GM10248 (cell line): ENCODE results near the gene ADO.

Experiments
- CTCF ChIA-PET: fragments of 300-600 bp; sonication (Branson Sonifier 250); formaldehyde crosslinking; extraction: SDS; loops from one replicate; lab custom pipeline; 2021; ENCODE audit warnings: antibody characterized with exemption; lab: Yijun Ruan, JAX
- POLR2A ChIA-PET: fragments of 350-650 bp; sonication (Branson Sonifier 250); formaldehyde crosslinking; extraction: SDS; loops from one replicate; lab custom pipeline; 2020; ENCODE audit warnings: antibody characterized with exemption; lab: Yijun Ruan, JAX
- DNase-seq: peaks from one replicate; pipeline ENCODE4 v3.0.0; 2012; ENCODE audit errors: extremely low spot score
- TF ChIP-seq, protein P1 (sequence below): IDR thresholded peaks from 2 replicates; pipeline ENCODE4 v1.5.1; 2012; ENCODE audit warnings: mild to moderate bottlenecking, low read depth; ENCODE audit errors: extremely low read depth, missing control alignments, control extremely low read depth

ADO gene

DNA sequence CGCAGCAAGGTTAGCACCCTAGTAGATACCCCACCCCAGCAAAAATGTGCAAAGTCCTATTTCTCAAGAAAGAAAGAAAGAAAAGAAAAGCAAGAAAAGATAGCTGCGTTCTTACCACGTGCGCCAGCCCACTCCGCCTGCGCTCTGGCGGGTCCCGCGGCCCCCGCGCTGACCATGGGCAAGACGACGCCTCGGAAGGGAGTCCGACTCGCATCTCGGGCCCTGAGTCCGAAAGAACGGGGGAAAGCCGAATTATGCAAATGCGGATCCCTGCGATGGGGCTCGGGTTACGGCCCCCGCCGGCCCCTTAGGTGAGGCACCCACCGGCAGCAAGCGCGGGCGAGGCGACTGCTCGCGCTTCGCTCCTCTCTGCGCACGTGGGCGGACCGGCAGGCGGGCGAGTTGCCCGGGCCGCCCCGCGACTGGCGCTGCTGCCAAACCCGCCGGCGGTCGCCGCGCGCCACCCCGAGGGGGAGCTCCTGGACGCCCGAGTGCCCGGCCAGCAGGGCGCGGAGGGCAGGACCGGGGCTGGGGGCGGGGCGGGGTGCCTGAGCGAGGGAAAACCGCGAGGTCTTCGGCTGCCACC, 14.0 kb downstream of the ADO start:
- DNase-seq: peak; percentile 63
- CTCF ChIA-PET: interaction anchor here (0.7 to 16.5 kb wide), 62 partner anchors 9 to 381 kb away, joined by 3 to 239 read pairs (median 4); partner anchors contain the start of genes ADO and NRBF2
- POLR2A ChIA-PET: interaction anchor here (0.6 to 1.0 kb wide), 2 partner anchors 85 to 203 kb away, joined by 3 to 9 read pairs; no protein-coding TSS in a partner anchor
- TF ChIP-seq, protein P1, sequence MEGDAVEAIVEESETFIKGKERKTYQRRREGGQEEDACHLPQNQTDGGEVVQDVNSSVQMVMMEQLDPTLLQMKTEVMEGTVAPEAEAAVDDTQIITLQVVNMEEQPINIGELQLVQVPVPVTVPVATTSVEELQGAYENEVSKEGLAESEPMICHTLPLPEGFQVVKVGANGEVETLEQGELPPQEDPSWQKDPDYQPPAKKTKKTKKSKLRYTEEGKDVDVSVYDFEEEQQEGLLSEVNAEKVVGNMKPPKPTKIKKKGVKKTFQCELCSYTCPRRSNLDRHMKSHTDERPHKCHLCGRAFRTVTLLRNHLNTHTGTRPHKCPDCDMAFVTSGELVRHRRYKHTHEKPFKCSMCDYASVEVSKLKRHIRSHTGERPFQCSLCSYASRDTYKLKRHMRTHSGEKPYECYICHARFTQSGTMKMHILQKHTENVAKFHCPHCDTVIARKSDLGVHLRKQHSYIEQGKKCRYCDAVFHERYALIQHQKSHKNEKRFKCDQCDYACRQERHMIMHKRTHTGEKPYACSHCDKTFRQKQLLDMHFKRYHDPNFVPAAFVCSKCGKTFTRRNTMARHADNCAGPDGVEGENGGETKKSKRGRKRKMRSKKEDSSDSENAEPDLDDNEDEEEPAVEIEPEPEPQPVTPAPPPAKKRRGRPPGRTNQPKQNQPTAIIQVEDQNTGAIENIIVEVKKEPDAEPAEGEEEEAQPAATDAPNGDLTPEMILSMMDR: peak; percentile 48

DNA sequence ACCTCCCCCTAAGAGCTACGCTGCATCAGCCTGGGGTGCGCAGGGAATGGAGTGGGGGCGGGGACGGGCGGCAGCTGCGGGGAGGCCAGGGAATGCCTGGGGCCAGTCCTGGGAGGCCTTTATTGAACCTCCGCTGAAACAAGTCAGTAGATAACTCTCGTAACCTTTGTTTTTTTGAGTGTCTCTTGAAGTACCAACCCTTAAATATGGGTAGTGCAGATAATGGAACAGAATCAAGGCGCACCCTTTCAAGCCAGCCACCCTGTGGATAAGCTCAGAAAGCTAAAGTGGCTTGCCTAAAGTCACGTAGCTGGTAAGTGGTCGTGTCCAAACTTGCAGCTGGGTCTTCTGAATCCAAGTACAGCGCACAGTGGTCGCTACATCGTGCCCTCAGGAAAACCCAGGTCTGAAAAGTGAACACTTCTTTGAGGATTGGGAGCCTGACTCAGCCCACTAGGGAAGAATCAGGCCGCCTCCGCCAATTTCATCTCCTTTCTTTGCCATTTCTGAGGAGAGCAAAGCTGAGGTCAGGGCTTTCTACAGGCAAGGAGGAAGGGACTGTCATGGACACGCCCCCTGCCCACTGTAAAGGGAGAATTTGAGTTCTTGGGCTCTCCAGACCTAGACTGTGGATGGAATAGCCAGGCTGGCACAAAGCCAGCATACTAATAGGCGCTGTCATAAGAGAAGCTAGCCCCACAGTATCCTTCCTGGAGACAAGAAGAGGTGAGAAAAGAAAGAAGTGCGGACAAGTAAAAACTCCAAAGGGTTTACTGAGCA, 14.8 kb downstream of the ADO start:
- CTCF ChIA-PET: interaction anchor here (0.7 to 16.5 kb wide), 42 partner anchors 10 to 382 kb away, joined by 3 to 239 read pairs (median 4); partner anchors contain the start of genes ADO and NRBF2
- TF ChIP-seq, protein P1: no peak
- POLR2A ChIA-PET: interaction anchor here (1.0 kb wide), 1 partner anchor 86 kb away, joined by 9 read pairs; no protein-coding TSS in a partner anchor
- no peak for DNase-seq

DNA sequence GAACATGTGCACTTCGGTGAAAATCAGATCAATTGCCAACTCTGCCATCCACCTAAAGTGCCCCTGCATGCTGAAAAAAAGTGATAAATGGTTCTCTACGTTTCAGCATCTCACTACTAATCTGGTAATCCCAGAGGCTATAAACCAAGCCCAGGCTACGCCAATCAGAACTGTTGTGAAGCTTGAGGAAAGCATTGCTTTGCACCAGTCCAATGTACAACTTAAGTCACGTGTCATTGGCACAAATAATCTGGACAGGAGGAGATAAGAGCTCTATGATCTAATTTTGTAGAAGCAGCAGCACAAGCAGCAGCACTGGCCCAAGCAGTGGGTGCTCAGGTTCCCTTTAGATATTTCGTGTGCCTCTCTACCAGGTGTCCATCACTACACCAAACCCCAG, 16.1 kb downstream of the ADO start:
- CTCF ChIA-PET: interaction anchor here (1.0 to 5.5 kb wide), 3 partner anchors 181 to 225 kb away, joined by 3 to 59 read pairs (median 3); no protein-coding TSS in a partner anchor
- TF ChIP-seq, protein P1: no peak
- DNase-seq: no peak
- POLR2A ChIA-PET: no interaction called here

DNA sequence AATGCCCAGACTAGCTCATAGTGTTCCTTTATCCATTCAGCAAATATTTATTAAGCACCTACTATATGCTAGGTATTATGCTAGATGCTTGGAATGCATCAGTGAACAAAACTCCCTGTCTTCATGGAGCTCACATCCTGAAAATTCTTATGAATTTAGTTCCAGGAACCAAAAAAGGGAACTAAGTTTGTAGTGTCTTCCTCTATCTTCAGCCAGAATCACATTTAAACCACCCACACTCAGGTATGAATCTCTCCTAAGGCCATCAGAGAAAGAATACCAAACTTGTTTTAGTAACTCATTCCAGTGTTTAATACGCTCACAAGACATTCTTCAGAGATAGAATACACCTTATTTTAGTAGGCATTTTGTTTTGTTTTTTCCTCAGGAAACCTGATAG, 21.8 kb downstream of the ADO start:
- TF ChIP-seq, protein P1: no peak
- DNase-seq: no peak
- ChIA-PET POLR2A (no interaction called here), CTCF (interaction anchor here (8.4 kb wide), 1 partner anchor 8 kb away, joined by 67 read pairs; the partner anchor contains the start of gene EGR2)

DNA sequence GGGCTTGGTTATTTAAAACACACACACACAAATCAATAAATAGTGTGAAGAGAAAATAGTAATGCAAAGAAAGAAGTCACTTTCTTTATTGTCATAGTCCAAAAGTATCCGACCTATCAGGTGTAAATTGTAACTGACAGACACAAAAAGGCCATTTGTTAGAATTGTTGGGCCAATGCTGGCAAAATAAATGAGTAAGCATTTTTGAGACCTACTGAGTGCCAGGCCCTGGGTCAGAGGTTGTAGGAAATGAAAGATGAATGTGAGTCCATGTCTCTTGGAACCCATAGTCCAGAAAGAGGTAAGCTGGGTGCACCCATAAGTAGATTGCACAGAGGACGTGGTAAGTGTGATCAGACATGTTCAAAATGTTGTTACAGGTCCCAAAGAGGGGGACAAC, 25.1 kb downstream of the ADO start:
- no peak for DNase-seq
- POLR2A ChIA-PET: no interaction called here
- CTCF ChIA-PET: interaction anchor here (1.3 to 8.4 kb wide), 5 partner anchors 8 to 241 kb away, joined by 3 to 67 read pairs (median 3); partner anchors contain the start of gene EGR2
- TF ChIP-seq, protein P1: no peak

DNA sequence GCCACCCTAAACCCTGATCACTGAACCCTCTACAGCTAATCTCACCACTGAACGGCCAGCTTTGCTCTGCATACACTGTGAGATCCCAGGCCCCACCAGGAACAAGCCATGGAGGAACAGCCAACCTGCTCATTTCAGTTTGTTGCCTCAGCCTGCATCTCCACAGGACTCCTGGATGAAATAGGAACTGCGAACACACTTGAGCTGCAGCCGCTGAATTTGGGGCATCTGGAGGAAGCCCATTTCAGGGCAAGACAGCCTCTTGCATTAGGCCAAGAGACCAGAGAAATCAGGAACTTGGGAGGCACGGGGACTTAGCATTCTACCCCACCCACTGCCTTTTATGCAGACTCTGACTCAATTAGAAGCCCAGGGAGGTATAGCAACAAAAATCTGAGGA, 26.2 kb downstream of the ADO start:
- TF ChIP-seq, protein P1: no peak
- ChIA-PET POLR2A (interaction anchor here (0.6 kb wide), 1 partner anchor 13 kb away, joined by 9 read pairs; no protein-coding TSS in a partner anchor), CTCF (interaction anchor here (0.9 to 8.4 kb wide), 11 partner anchors 9 to 253 kb away, joined by 3 to 67 read pairs (median 3); partner anchors contain the start of gene EGR2)
- no peak for DNase-seq
